Measurements from ENCODE around the gene BOD1.

The BOD1 gene

DNA sequence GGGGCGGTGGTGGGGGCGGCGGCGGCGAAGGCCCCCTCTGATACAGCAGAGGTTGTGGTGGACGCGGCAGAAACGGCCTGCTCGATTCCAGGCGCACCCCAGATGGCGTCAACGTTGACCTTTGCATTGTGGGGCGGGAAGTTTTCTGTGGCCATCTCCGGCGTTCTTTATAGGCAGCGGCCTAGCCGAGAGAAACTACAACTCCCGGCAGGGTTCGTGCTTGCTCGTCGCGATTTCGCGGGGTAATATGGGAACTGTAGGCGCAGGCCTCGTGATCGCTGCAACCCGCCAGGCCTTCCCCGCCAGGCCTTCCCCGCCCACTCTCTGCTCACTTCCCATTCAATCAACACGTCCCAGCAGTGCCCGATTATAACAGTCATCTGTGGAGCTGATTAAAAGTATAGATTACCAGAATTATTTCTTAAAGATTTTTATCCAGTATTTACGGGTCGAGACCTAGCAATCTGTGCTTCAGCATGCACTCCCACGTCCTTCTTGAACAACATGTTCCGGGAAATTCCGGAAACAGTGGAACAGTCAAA is at the start of gene BOD1:
TSS of gene BOD1 (minus strand) at position 74 of the 542 bp plus-strand sequence. CDS start 214 bp downstream, outside the sequence.
- peak within 1 kb of the TSS; percentile 95 for H3K4me3 ChIP-seq (ENCODE audit: low read depth, low read length)
- TF ChIP-seq, protein P1, sequence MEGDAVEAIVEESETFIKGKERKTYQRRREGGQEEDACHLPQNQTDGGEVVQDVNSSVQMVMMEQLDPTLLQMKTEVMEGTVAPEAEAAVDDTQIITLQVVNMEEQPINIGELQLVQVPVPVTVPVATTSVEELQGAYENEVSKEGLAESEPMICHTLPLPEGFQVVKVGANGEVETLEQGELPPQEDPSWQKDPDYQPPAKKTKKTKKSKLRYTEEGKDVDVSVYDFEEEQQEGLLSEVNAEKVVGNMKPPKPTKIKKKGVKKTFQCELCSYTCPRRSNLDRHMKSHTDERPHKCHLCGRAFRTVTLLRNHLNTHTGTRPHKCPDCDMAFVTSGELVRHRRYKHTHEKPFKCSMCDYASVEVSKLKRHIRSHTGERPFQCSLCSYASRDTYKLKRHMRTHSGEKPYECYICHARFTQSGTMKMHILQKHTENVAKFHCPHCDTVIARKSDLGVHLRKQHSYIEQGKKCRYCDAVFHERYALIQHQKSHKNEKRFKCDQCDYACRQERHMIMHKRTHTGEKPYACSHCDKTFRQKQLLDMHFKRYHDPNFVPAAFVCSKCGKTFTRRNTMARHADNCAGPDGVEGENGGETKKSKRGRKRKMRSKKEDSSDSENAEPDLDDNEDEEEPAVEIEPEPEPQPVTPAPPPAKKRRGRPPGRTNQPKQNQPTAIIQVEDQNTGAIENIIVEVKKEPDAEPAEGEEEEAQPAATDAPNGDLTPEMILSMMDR (conservative IDR thresholded peaks at IDR 0.05; ENCODE audit: low read depth, low read length) = no peak
- peak; percentile 99 for DNase-seq (ENCODE audit: low read depth)

DNA sequence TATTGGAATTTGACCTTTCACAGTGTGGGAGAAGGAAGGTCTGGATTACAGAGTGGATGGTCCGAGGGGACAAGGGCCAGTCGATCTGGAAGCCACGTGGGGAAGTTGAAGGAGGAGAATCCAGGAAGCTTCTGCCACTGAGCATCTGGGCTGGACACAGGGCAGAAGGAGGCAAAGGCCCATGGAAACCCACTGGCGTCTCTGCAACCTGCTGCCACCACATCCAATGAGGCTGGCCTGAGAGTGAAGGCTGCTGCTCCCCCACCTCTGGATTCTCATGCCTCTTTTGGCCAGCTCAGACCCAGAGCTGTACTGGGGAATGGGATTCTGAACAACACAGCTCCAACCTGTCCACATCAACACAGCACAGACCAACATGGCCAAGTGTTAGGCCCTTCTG is 48.9 kb upstream of the BOD1 start:
- no peak for DNase-seq (ENCODE audit: low read depth)
- TF ChIP-seq, protein P1 (conservative IDR thresholded peaks at IDR 0.05; ENCODE audit: low read depth, low read length) = no peak
- H3K4me3 ChIP-seq (ENCODE audit: low read depth, low read length) = no peak overlapping the region

DNA sequence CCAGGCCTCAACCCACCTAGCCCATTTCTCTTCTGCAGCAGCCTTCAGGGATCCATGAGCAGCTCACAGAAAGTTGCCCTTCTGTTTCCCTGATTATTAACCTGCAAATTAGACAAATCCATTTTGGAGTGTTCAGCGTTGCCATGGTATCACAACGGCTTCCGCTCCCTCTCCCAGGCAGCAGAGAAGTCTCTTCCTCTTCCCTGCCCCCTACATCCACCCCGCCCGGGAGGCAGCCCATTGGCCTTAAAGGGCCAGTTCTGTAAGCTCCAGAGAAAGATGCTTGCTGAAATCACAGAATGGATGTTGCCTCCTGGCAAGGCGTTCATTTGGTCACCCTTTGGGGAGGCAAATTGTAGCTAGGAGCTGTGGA is 47.7 kb upstream of the BOD1 start:
- peak overlapping the region; percentile 13 for H3K4me3 ChIP-seq (ENCODE audit: low read depth, low read length)
- TF ChIP-seq, protein P1 (conservative IDR thresholded peaks at IDR 0.05; ENCODE audit: low read depth, low read length) = no peak
- peak; percentile 60 for DNase-seq (ENCODE audit: low read depth)

DNA sequence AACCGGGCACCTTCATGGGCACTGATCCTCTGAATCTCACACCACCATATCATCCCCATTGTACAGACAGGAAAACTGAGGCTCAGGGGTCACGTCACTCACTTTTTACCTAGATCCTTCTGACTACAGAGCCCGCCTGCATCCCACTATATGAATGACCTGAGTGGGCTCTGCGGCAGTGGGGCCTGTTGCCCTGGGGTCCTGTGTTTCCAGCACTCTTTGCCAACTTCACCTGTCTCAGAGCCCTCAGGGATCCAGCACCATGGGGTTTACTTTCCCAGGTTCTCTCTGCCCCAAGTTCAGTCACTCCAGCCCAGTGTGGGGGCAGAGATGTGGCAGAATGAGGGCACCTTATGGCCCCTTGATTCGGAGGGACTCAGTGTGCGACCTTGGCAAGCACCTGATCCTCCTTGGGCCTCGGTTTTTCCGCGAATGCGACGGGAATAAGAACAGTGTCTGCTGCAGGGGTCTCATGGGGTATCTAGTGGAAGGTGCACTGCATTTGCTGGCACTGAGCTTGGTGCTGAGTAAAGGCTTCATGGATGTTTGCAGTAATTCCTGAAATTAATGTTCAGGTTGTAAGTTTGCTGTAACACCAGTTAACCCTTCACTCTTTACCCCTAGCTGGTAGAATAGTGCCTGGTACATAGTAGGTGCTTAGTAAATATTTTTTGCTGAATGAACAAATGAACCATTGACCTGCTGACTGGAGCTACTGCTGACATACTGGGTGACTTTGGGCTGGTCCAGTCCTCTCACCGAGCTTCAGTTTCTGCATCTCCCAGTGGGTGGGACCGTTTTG is 47.1 kb upstream of the BOD1 start:
- H3K4me3 ChIP-seq (ENCODE audit: low read depth, low read length) = peak overlapping the region; percentile 13
- no peak for DNase-seq (ENCODE audit: low read depth)
- TF ChIP-seq, protein P1 (conservative IDR thresholded peaks at IDR 0.05; ENCODE audit: low read depth, low read length) = no peak

DNA sequence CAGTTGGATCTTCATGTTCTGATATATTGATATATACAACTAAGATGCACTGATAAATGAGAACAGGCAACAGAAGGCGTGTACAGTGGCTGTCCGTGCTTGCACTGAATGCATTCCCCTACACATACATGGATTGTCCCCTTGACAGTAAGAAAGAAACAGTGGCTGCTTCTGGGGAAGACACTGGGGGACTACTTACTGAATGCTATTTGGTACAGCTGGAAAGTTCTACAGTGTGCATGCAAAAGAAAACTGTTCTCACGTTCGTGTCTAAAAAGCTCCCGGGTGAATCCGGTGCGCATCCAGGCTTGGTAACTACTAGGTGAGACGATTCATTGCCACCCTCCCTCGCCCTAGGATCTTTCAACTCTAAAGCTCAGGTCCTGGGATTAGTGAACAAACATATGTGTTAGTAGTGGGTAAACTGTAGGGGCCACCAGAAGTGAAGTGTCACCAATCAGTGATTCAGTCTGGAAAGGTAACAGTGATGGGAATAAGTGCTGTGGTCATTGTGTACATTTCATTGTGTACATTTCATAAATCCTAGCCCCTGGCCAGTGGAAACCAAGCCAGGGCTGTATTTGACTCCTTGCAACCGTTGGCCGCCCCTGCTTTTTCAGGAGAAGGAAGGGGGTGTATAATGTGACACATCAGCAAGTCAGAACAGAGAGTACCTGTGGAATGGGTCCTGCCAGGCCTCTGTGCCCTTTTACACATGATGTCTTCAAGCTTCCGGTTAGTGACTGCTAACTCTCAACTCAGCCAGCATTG is 46.3 kb upstream of the BOD1 start:
- no peak for DNase-seq (ENCODE audit: low read depth)
- TF ChIP-seq, protein P1 (conservative IDR thresholded peaks at IDR 0.05; ENCODE audit: low read depth, low read length) = no peak
- H3K4me3 ChIP-seq (ENCODE audit: low read depth, low read length) = no peak overlapping the region

DNA sequence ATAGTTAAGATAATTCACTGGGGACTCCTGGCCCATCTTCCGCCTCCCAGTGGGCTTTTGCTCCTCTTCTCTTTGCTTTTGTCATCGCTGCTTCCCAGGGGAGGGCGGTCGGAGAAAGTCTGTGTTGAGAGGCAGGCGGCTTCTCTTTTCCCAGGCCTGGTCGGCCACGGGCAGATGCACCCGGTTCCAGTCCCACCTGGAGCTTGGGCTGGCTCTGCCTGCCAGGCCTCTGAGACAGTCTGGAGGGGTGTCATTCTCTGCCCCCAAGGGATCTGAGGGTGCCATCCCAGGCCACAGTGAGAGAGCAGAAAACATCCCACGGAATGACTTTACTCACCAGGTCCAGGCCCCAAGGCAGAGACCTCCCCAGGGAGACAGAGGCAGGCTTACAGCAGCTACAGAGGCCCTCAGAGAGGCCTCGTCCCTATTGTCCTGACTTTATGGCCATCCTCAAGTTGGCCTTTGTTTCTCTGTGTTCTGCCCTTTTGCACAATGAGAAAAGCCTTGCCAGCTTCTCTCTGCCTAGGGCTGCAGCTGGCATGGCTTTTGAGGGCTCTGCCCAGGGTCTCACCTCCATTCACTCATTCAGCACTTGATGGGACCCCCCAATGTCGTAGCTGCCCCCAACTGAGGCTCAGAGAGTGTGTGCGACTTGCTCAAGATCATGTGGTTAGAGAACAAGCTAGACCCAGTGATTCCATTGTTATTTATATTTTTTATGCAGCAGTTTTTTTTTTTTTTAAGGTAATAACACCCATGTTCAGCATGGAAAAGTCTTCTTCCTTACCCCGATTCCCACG is 44.2 kb upstream of the BOD1 start:
- TF ChIP-seq, protein P1 (conservative IDR thresholded peaks at IDR 0.05; ENCODE audit: low read depth, low read length) = no peak
- H3K4me3 ChIP-seq (ENCODE audit: low read depth, low read length) = no peak overlapping the region
- DNase-seq (ENCODE audit: low read depth) = no peak
